SIG-M5 treated with dmso at 0.1 percent for 504 hours (cell line): Measurements from ENCODE around the gene DPP3.

Source experiments
- DNase-seq: peaks from one replicate; lab custom pipeline; 2025; ENCODE audit not compliant: unreplicated experiment; lab: John Stamatoyannopoulos, UW

The DPP3 gene

GRCh38 chr11:66555416-66555815 lies 75.2 kb downstream of the DPP3 start:
- DNase-seq: no peak

- no peak for DNase-seq
Observed at GRCh38 chr11:66556086-66556485, 75.9 kb downstream of the DPP3 start.

GRCh38 chr11:66557733-66558326 lies 77.6 kb downstream of the DPP3 start:
- no peak for DNase-seq
